Measurements from ENCODE around the gene ZBED4.

ZBED4 gene

GRCh38 chr22:49863931-49864330 lies 10.3 kb downstream of the ZBED4 start:
- Histone ChIP-seq H3K9me3 (ENCODE audit: insufficient read depth, low read length) (no peaks in the 10 kb centered on the region; the same call in 1 of the 2 replicates), H3K27me3 (ENCODE audit: low read depth, low read length) (no peaks in the 10 kb centered on the region), H3K79me2 (ENCODE audit: low read length) (peaks cover 96% of the 10 kb centered on the region), H3K9ac (ENCODE audit: low read length) (no peak overlapping the region), H3K27ac (ENCODE audit: low read length) (no peak overlapping the region), H3K4me2 (ENCODE audit: low read length) (no peak overlapping the region), H3K4me3 (ENCODE audit: low read length) (no peak overlapping the region), H3K4me1 (ENCODE audit: low read length) (no peaks in the 10 kb centered on the region), H3K36me3 (replicated peaks; ENCODE audit: low read depth, low read length) (peaks cover 30% of the 10 kb centered on the region), H4K20me1 (ENCODE audit: insufficient read depth, low read length) (peaks cover 16% of the 10 kb centered on the region), H2AFZ (ENCODE audit: low read depth, low read length) (no peak overlapping the region)
- TF ChIP-seq CTCF (IDR thresholded peaks at IDR 0.05; ENCODE audit: low read depth, low read length) (no peak), EZH2phosphoT487 (IDR thresholded peaks at IDR 0.05; ENCODE audit: low read depth) (no peak)

GRCh38 chr22:49865156-49865555 lies 11.5 kb downstream of the ZBED4 start:
- Histone ChIP-seq H3K9ac (ENCODE audit: low read length) (no peak overlapping the region), H4K20me1 (ENCODE audit: insufficient read depth, low read length) (peaks cover 16% of the 10 kb centered on the region), H3K79me2 (ENCODE audit: low read length) (peaks cover 97% of the 10 kb centered on the region), H3K27me3 (ENCODE audit: low read depth, low read length) (no peaks in the 10 kb centered on the region), H3K4me2 (ENCODE audit: low read length) (no peak overlapping the region), H3K36me3 (replicated peaks; ENCODE audit: low read depth, low read length) (peaks cover 41% of the 10 kb centered on the region), H3K4me1 (ENCODE audit: low read length) (no peaks in the 10 kb centered on the region), H2AFZ (ENCODE audit: low read depth, low read length) (no peak overlapping the region), H3K4me3 (ENCODE audit: low read length) (no peak overlapping the region), H3K27ac (ENCODE audit: low read length) (no peak overlapping the region), H3K9me3 (ENCODE audit: insufficient read depth, low read length) (no peaks in the 10 kb centered on the region; the same call in 1 of the 2 replicates)
- TF ChIP-seq EZH2phosphoT487 (IDR thresholded peaks at IDR 0.05; ENCODE audit: low read depth) (no peak), CTCF (IDR thresholded peaks at IDR 0.05; ENCODE audit: low read depth, low read length) (no peak)

- Histone ChIP-seq H3K27me3 (ENCODE audit: low read depth, low read length) (no peaks in the 10 kb centered on the region), H3K4me3 (ENCODE audit: low read length) (no peak overlapping the region), H3K36me3 (replicated peaks; ENCODE audit: low read depth, low read length) (peaks cover 43% of the 10 kb centered on the region), H3K4me1 (ENCODE audit: low read length) (no peaks in the 10 kb centered on the region), H3K9me3 (ENCODE audit: insufficient read depth, low read length) (no peaks in the 10 kb centered on the region; the same call in 1 of the 2 replicates), H3K27ac (ENCODE audit: low read length) (no peak overlapping the region), H3K9ac (ENCODE audit: low read length) (no peak overlapping the region), H2AFZ (ENCODE audit: low read depth, low read length) (no peak overlapping the region), H3K79me2 (ENCODE audit: low read length) (peaks cover 97% of the 10 kb centered on the region), H4K20me1 (ENCODE audit: insufficient read depth, low read length) (peaks cover 20% of the 10 kb centered on the region), H3K4me2 (ENCODE audit: low read length) (no peak overlapping the region)
- TF ChIP-seq EZH2phosphoT487 (IDR thresholded peaks at IDR 0.05; ENCODE audit: low read depth) (no peak), CTCF (IDR thresholded peaks at IDR 0.05; ENCODE audit: low read depth, low read length) (no peak)
Measured at GRCh38 chr22:49866134-49866533, 12.5 kb downstream of the ZBED4 start.

DNA sequence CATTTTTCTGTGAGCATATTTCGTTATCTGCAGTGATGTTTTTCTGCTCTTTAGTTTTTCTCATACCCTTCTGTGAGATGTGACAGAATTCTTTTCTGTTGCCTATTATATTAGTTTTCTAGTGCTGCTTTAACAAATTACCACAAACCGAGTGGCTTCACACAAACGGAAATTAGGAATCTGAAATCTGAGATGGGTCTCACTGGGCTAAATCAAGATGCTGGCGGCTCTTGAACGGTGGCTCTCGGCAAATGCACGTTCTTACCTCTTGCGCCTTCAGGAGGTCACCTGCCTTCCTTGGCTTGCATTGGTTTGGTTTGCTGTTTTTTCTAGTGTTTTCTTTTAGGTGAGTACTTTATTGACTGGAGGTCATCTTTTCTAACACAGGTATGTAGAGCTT lies 13.0 kb downstream of the ZBED4 start:
- no peak overlapping the region for H3K9ac ChIP-seq (ENCODE audit: low read length)
- no peak overlapping the region for H3K27ac ChIP-seq (ENCODE audit: low read length)
- peaks cover 18% of the 10 kb centered on the region for H4K20me1 ChIP-seq (ENCODE audit: insufficient read depth, low read length)
- H3K4me3 ChIP-seq (ENCODE audit: low read length) = no peak overlapping the region
- no peaks in the 10 kb centered on the region for H3K4me1 ChIP-seq (ENCODE audit: low read length)
- H3K4me2 ChIP-seq (ENCODE audit: low read length) = no peak overlapping the region
- TF ChIP-seq EZH2phosphoT487 (IDR thresholded peaks at IDR 0.05; ENCODE audit: low read depth) (no peak), CTCF (IDR thresholded peaks at IDR 0.05; ENCODE audit: low read depth, low read length) (no peak)
- H3K27me3 ChIP-seq (ENCODE audit: low read depth, low read length) = no peaks in the 10 kb centered on the region
- no peaks in the 10 kb centered on the region; the same call in 1 of the 2 replicates for H3K9me3 ChIP-seq (ENCODE audit: insufficient read depth, low read length)
- peaks cover 96% of the 10 kb centered on the region for H3K79me2 ChIP-seq (ENCODE audit: low read length)
- peaks cover 43% of the 10 kb centered on the region for H3K36me3 ChIP-seq (replicated peaks; ENCODE audit: low read depth, low read length)
- no peak overlapping the region for H2AFZ ChIP-seq (ENCODE audit: low read depth, low read length)

Data from OCI-LY3 (cell line).